BLaER1 (cell line): ENCODE measurements around the gene HECW1.

Experiments
- H3K27ac ChIP-seq: shearing (Covaris generic); formaldehyde crosslinking; 2 replicates; pipeline ENCODE4 v1.8.1; 2022
- H3K27me3 ChIP-seq: shearing (Covaris generic); formaldehyde crosslinking; 2 replicates; pipeline ENCODE4 v1.8.1; 2022
- H3K36me3 ChIP-seq: shearing (Covaris generic); formaldehyde crosslinking; 2 replicates; pipeline ENCODE4 v1.8.1; 2022
- H3K4me1 ChIP-seq: shearing (Covaris generic); formaldehyde crosslinking; 2 replicates; pipeline ENCODE4 v1.8.1; 2022
- H3K4me2 ChIP-seq: shearing (Covaris generic); formaldehyde crosslinking; 2 replicates; pipeline ENCODE4 v1.8.1; 2022
- H3K4me3 ChIP-seq: shearing (Covaris generic); formaldehyde crosslinking; 2 replicates; pipeline ENCODE4 v1.8.1; 2022
- H3K9ac ChIP-seq: shearing (Covaris generic); formaldehyde crosslinking; 2 replicates; pipeline ENCODE4 v1.8.1; 2022
- H3K9me3 ChIP-seq: shearing (Covaris generic); formaldehyde crosslinking; 2 replicates; pipeline ENCODE4 v1.8.1; 2022
- H4K20me1 ChIP-seq: shearing (Covaris generic); formaldehyde crosslinking; 2 replicates; pipeline ENCODE4 v1.8.1; 2022
- Cebpa-rat ChIP-seq: shearing (Covaris generic); IDR thresholded peaks from 2 replicates; pipeline ENCODE4 v1.8.1; 2022

The HECW1 gene

GRCh38 chr7:43522406-43523156 is 410.1 kb downstream of the HECW1 start:
- Histone ChIP-seq H3K36me3 (no peaks in the 10 kb centered on the region), H3K9ac (no peak overlapping the region), H3K27ac (no peak overlapping the region), H4K20me1 (no peaks in the 10 kb centered on the region), H3K4me3 (no peak overlapping the region), H3K9me3 (no peaks in the 10 kb centered on the region), H3K4me1 (no peaks in the 10 kb centered on the region), H3K4me2 (no peak overlapping the region), H3K27me3 (no peaks in the 10 kb centered on the region)
- TF ChIP-seq Cebpa-rat = no peak

- Histone ChIP-seq H3K4me2 (no peak overlapping the region), H3K4me1 (no peaks in the 10 kb centered on the region), H3K36me3 (no peaks in the 10 kb centered on the region), H3K9me3 (no peaks in the 10 kb centered on the region), H3K27ac (no peak overlapping the region), H4K20me1 (no peaks in the 10 kb centered on the region), H3K27me3 (no peaks in the 10 kb centered on the region), H3K4me3 (no peak overlapping the region), H3K9ac (no peak overlapping the region)
- no peak for TF ChIP-seq Cebpa-rat
These were observed 416.3 kb downstream of the HECW1 start for GRCh38 chr7:43528576-43529354.

GRCh38 chr7:43530553-43531410 is 418.3 kb downstream of the HECW1 start:
- no peaks in the 10 kb centered on the region for H4K20me1 ChIP-seq
- H3K9ac ChIP-seq = no peak overlapping the region
- no peaks in the 10 kb centered on the region for H3K9me3 ChIP-seq
- H3K27ac ChIP-seq = no peak overlapping the region
- H3K4me3 ChIP-seq = no peak overlapping the region
- TF ChIP-seq Cebpa-rat = no peak
- H3K4me2 ChIP-seq = no peak overlapping the region
- H3K4me1 ChIP-seq = no peaks in the 10 kb centered on the region
- H3K36me3 ChIP-seq = no peaks in the 10 kb centered on the region
- no peaks in the 10 kb centered on the region for H3K27me3 ChIP-seq

- H3K4me2 ChIP-seq = no peak overlapping the region
- no peaks in the 10 kb centered on the region for H3K36me3 ChIP-seq
- H3K4me3 ChIP-seq = no peak overlapping the region
- no peak for TF ChIP-seq Cebpa-rat
- no peak overlapping the region for H3K9ac ChIP-seq
- no peaks in the 10 kb centered on the region for H3K27me3 ChIP-seq
- no peaks in the 10 kb centered on the region for H3K4me1 ChIP-seq
- H3K27ac ChIP-seq = no peak overlapping the region
- H3K9me3 ChIP-seq = no peaks in the 10 kb centered on the region
- H4K20me1 ChIP-seq = no peaks in the 10 kb centered on the region
These were observed 419.3 kb downstream of the HECW1 start for GRCh38 chr7:43531700-43532099.

GRCh38 chr7:43533801-43534479 is 421.5 kb downstream of the HECW1 start:
- no peaks in the 10 kb centered on the region for H3K36me3 ChIP-seq
- no peaks in the 10 kb centered on the region for H3K4me1 ChIP-seq
- H3K27me3 ChIP-seq = no peaks in the 10 kb centered on the region
- no peak overlapping the region for H3K4me2 ChIP-seq
- TF ChIP-seq Cebpa-rat = no peak
- H3K9me3 ChIP-seq = no peaks in the 10 kb centered on the region
- H3K27ac ChIP-seq = no peak overlapping the region
- no peak overlapping the region for H3K9ac ChIP-seq
- H4K20me1 ChIP-seq = no peaks in the 10 kb centered on the region
- no peak overlapping the region for H3K4me3 ChIP-seq

- H3K27me3 ChIP-seq = no peaks in the 10 kb centered on the region
- no peak for TF ChIP-seq Cebpa-rat
- no peaks in the 10 kb centered on the region for H3K4me1 ChIP-seq
- H3K9me3 ChIP-seq = no peaks in the 10 kb centered on the region
- H3K36me3 ChIP-seq = no peaks in the 10 kb centered on the region
- no peak overlapping the region for H3K4me2 ChIP-seq
- no peaks in the 10 kb centered on the region for H4K20me1 ChIP-seq
- no peak overlapping the region for H3K27ac ChIP-seq
- no peak overlapping the region for H3K4me3 ChIP-seq
- no peak overlapping the region for H3K9ac ChIP-seq
These were observed 422.6 kb downstream of the HECW1 start for GRCh38 chr7:43535031-43535451.

GRCh38 chr7:43535810-43536585 is 423.6 kb downstream of the HECW1 start:
- Histone ChIP-seq H3K27ac (no peak overlapping the region), H3K9me3 (no peaks in the 10 kb centered on the region), H4K20me1 (no peaks in the 10 kb centered on the region), H3K4me1 (no peaks in the 10 kb centered on the region), H3K36me3 (no peaks in the 10 kb centered on the region), H3K4me2 (no peak overlapping the region), H3K27me3 (no peaks in the 10 kb centered on the region), H3K9ac (no peak overlapping the region), H3K4me3 (no peak overlapping the region)
- TF ChIP-seq Cebpa-rat = no peak

- no peaks in the 10 kb centered on the region for H4K20me1 ChIP-seq
- no peak overlapping the region for H3K27ac ChIP-seq
- no peak overlapping the region for H3K4me3 ChIP-seq
- no peaks in the 10 kb centered on the region for H3K36me3 ChIP-seq
- H3K27me3 ChIP-seq = no peaks in the 10 kb centered on the region
- H3K9ac ChIP-seq = no peak overlapping the region
- no peak for TF ChIP-seq Cebpa-rat
- no peak overlapping the region for H3K4me2 ChIP-seq
- H3K4me1 ChIP-seq = no peaks in the 10 kb centered on the region
- H3K9me3 ChIP-seq = no peaks in the 10 kb centered on the region
These were observed 424.3 kb downstream of the HECW1 start for GRCh38 chr7:43536773-43537172.
